Measurements from ENCODE around the gene MYH11.
"Not testable (repeated sequence)": the region's sequence is repeated elsewhere in the genome, so short reads cannot be mapped to it uniquely, and the experiment has no call there.

MYH11 gene

DNA sequence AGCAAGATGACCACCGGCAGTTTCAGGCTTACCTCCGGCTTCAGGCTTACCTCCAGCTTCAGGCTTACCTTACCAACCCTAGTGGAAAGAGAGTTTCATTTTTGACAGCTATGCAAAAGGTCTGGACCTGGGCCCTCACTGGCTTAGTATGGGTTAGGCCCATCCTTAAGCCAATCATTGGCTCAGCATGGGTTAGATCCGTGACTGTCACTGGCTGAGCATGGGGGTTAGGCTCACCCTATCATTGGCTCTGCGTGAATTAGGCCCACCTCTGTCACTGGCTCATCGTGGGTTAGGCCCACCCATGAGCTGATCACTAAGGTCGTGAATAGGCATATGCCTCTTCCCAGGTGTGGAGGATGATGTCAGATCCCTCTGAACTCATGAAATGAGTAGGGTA, 198.7 kb downstream of the MYH11 start:
- DNase-seq (ENCODE audit: low read depth): no peak
- TF ChIP-seq, protein P1, sequence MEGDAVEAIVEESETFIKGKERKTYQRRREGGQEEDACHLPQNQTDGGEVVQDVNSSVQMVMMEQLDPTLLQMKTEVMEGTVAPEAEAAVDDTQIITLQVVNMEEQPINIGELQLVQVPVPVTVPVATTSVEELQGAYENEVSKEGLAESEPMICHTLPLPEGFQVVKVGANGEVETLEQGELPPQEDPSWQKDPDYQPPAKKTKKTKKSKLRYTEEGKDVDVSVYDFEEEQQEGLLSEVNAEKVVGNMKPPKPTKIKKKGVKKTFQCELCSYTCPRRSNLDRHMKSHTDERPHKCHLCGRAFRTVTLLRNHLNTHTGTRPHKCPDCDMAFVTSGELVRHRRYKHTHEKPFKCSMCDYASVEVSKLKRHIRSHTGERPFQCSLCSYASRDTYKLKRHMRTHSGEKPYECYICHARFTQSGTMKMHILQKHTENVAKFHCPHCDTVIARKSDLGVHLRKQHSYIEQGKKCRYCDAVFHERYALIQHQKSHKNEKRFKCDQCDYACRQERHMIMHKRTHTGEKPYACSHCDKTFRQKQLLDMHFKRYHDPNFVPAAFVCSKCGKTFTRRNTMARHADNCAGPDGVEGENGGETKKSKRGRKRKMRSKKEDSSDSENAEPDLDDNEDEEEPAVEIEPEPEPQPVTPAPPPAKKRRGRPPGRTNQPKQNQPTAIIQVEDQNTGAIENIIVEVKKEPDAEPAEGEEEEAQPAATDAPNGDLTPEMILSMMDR (conservative IDR thresholded peaks at IDR 0.05; ENCODE audit: control insufficient read depth, insufficient read depth, low read depth, low read length): no peak
- no peak overlapping the region for H3K4me3 ChIP-seq (ENCODE audit: control insufficient read depth, low read depth, low read length)

DNA sequence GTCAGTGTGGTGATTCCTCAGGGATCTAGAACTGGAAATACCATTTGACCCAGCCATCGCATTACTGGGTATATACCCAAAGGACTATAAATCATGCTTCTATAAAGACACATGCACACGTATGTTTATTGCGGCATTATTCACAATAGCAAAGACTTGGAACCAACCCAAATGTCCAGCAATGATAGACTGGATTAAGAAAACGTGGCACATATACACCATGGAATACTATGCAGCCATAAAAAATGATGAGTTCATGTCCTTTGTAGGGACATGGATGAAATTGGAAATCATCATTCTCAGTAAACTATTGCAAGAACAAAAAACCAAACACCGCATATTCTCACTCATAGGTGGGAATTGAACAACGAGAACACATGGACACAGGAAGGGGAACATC, 201.3 kb downstream of the MYH11 start:
- not testable (repeated sequence) for DNase-seq (ENCODE audit: low read depth); H3K4me3 ChIP-seq (ENCODE audit: control insufficient read depth, low read depth, low read length)

DNA sequence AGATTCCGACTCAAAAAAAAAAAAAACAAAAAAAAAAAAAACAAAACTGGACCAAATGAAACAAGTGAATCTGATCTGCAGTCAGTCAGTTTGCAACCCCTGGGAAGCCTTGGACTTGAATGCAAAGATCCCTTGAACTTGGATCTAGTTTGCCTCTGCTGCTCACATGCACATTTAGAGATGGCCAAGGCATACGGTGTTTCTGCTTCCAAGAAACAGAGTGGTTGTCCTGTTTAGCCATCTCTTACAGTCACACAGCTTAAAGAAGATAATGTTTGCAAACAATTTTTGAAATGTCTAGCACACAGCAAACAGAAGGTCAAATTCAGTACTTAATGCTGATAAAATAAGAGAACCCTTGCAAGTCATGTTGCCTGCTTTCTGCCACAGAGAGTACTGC, 202.2 kb downstream of the MYH11 start:
- H3K4me3 ChIP-seq (ENCODE audit: control insufficient read depth, low read depth, low read length): no peak overlapping the region
- TF ChIP-seq, protein P1 (conservative IDR thresholded peaks at IDR 0.05; ENCODE audit: control insufficient read depth, insufficient read depth, low read depth, low read length): no peak
- DNase-seq (ENCODE audit: low read depth): no peak

DNA sequence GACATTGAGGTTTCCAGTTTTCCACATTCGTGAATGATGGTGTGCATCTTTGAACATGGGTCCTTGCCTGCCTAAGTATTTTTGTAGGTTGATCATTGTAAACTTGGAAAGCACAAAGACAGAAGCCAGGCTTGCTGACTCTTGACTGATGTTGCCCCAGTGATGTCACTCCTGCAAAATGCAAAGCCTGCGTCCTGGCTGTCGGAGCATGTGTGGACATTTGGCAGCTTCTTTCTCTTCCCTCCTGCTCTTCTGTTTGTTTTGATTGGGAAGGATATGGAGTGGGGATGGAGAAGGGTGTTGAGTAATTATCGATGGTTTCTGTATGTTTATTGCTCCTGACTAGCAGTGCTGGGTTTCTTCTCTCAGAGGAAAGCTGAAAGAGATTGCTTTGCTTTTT, 203.6 kb downstream of the MYH11 start:
- peak; percentile 92 for DNase-seq (ENCODE audit: low read depth)
- no peak overlapping the region for H3K4me3 ChIP-seq (ENCODE audit: control insufficient read depth, low read depth, low read length)
- TF ChIP-seq, protein P1 (conservative IDR thresholded peaks at IDR 0.05; ENCODE audit: control insufficient read depth, insufficient read depth, low read depth, low read length): no peak

Data from fibroblast of mammary gland (primary cell).